Stimulated activated memory B cell treated with anti-CD40 and anti-IgM and Interleukin-4, amounts not matched to agents 10 μg/mL and 1 μg/mL and 100 μg/mL, for 72 hours (primary cell): Measurements from ENCODE around the gene CDH13.

Experiments used
- ATAC-seq: fragments of 150-1000 bp; cut with Tn5 transposase; 2 replicates; pipeline ENCODE4 v1.10.0; 2021
- H3K27ac Mint-ChIP-seq: one replicate; pipeline ENCODE4 v1.8.0; 2022; ENCODE audit warnings: mild to moderate bottlenecking, mixed read lengths
- H3K27me3 Mint-ChIP-seq: one replicate; pipeline ENCODE4 v1.8.0; 2022; ENCODE audit warnings: mixed read lengths
- H3K36me3 Mint-ChIP-seq: one replicate; pipeline ENCODE4 v1.8.0; 2022; ENCODE audit warnings: mixed read lengths
- H3K4me1 Mint-ChIP-seq: one replicate; pipeline ENCODE4 v1.8.0; 2022; ENCODE audit warnings: mixed read lengths
- H3K4me3 Mint-ChIP-seq: one replicate; pipeline ENCODE4 v1.8.0; 2022; ENCODE audit warnings: mild to moderate bottlenecking, moderate library complexity, mixed read lengths
- H3K9me3 Mint-ChIP-seq: one replicate; pipeline ENCODE4 v1.8.0; 2022; ENCODE audit warnings: mixed read lengths

Gene CDH13

GRCh38 chr16:82783933-82784572, 157.3 kb downstream of the CDH13 start:
- Mint-ChIP-seq H3K27ac (peak overlapping the region; percentile 67), H3K36me3 (no peaks in the 10 kb centered on the region)
- ATAC-seq, result peak; percentile 58

DNA sequence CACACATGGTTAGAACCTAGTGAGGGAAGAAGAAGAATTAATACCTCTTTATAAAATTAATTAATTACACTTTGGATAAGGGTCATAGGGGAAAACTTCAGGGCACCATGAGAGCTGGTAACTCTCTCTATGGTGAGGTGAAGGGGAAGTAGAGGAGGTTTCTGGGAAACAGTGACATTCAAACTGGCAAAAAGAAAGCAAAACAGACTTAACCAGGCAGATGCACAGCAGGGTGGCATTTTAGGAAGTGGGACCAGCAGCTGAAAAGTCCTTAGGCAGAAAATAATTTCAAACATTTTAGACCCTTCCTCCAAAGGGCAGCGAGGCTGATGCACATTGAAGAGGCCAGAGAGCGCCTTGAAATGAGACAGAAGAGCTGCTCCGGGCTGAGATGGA, 157.8 kb downstream of the CDH13 start:
- peak; percentile 71 for ATAC-seq
- H3K27ac Mint-ChIP-seq, result peak overlapping the region; percentile 67
- no peaks in the 10 kb centered on the region for H3K27me3 Mint-ChIP-seq
- H3K4me3 Mint-ChIP-seq, result no peak overlapping the region
- H3K36me3 Mint-ChIP-seq, result no peaks in the 10 kb centered on the region
- H3K4me1 Mint-ChIP-seq, result peaks cover 43% of the 10 kb centered on the region
- H3K9me3 Mint-ChIP-seq, result no peaks in the 10 kb centered on the region

More at GRCh38 chr16:82783933-82784572, 157.3 kb downstream of the CDH13 start:
- Mint-ChIP-seq H3K4me1 (peaks cover 43% of the 10 kb centered on the region), H3K9me3 (no peaks in the 10 kb centered on the region), H3K27me3 (no peaks in the 10 kb centered on the region), H3K4me3 (no peak overlapping the region)

GRCh38 chr16:82788225-82788624, 161.5 kb downstream of the CDH13 start:
- Mint-ChIP-seq H3K27ac (no peak overlapping the region), H3K36me3 (no peaks in the 10 kb centered on the region), H3K4me3 (no peak overlapping the region), H3K27me3 (no peaks in the 10 kb centered on the region), H3K4me1 (peaks cover 26% of the 10 kb centered on the region), H3K9me3 (no peaks in the 10 kb centered on the region)
- ATAC-seq, result no peak

DNA sequence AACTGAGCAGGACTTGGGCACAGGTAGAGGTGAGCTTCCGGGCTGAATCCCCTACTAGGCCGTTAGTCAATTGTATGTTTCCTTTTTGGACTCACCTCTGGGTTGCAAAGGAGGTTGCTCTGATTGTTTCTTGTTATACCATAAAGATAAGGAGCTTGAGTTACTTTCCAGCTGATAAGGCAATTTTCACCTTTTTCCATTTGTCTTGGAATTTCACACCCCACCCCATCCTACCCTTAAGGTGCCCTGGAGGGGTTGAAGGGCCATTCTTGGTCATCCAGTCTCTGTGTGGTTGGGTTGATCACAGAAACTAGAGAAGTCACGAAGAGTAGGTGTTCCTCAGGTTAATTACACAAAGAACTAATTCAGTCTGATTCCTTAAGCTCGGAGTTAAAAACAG, 162.2 kb downstream of the CDH13 start:
- H3K4me3 Mint-ChIP-seq, result no peak overlapping the region
- no peaks in the 10 kb centered on the region for H3K27me3 Mint-ChIP-seq
- H3K36me3 Mint-ChIP-seq, result no peaks in the 10 kb centered on the region
- H3K9me3 Mint-ChIP-seq, result no peaks in the 10 kb centered on the region
- no peak overlapping the region for H3K27ac Mint-ChIP-seq
- ATAC-seq, result no peak
- H3K4me1 Mint-ChIP-seq, result peaks cover 19% of the 10 kb centered on the region

GRCh38 chr16:82792693-82793092, 165.9 kb downstream of the CDH13 start:
- Mint-ChIP-seq H3K9me3 (no peaks in the 10 kb centered on the region), H3K36me3 (no peaks in the 10 kb centered on the region), H3K27me3 (no peaks in the 10 kb centered on the region), H3K27ac (no peak overlapping the region), H3K4me1 (no peaks in the 10 kb centered on the region), H3K4me3 (no peak overlapping the region)
- ATAC-seq, result no peak

GRCh38 chr16:82793528-82794245, 166.9 kb downstream of the CDH13 start:
- ATAC-seq, result no peak
- no peak overlapping the region for H3K27ac Mint-ChIP-seq
- no peaks in the 10 kb centered on the region for H3K27me3 Mint-ChIP-seq
- no peaks in the 10 kb centered on the region for H3K4me1 Mint-ChIP-seq
- no peaks in the 10 kb centered on the region for H3K36me3 Mint-ChIP-seq
- H3K9me3 Mint-ChIP-seq, result no peaks in the 10 kb centered on the region
- H3K4me3 Mint-ChIP-seq, result no peak overlapping the region

DNA sequence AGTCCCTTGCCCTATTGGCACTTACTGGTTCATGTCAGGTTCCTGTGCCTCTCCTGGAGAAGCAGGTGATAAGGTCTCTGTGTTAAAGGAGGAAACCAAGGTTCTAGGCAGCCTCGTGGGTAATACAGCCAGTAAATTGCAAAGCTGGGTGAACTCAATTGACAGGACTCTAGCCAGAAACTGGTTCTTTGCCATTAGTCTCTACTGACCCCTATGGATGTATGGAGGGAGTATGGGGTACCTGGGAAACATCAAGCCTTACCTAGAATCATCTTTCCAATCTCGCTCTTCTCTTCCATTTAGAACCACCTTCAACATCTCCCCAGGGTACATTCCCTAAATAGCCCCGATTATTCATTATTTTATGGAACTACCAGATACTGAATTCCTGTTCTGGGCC, 169.3 kb downstream of the CDH13 start:
- Mint-ChIP-seq H3K9me3 (no peaks in the 10 kb centered on the region), H3K4me3 (no peak overlapping the region), H3K27me3 (no peaks in the 10 kb centered on the region), H3K27ac (no peak overlapping the region), H3K36me3 (no peaks in the 10 kb centered on the region), H3K4me1 (peaks cover 2% of the 10 kb centered on the region)
- peak; percentile 43 for ATAC-seq

- Mint-ChIP-seq H3K4me1 (peaks cover 9% of the 10 kb centered on the region), H3K36me3 (no peaks in the 10 kb centered on the region), H3K4me3 (no peak overlapping the region), H3K9me3 (no peaks in the 10 kb centered on the region), H3K27me3 (no peaks in the 10 kb centered on the region), H3K27ac (no peak overlapping the region)
- ATAC-seq, result peak; percentile 70
Observed at GRCh38 chr16:82801361-82801760, 174.6 kb downstream of the CDH13 start.

DNA sequence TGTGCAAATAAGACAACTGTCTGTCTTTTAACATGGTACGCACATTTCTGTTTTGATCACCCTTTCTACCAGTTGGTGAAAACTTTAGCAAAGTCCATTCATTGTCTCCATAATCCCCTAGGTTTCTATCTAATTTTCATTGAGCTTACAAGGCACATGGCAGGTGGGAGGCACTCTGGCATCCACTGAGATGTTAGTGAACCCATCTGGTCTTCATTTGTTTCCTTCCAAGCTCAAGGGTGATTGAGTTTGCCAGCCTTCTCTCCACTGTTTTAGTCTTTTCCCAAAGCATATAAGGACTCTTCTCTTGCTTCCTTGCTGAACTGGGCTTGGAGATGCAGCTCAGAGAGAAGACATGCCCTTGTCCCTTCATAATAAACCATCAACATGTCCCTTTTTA, 179.1 kb downstream of the CDH13 start:
- Mint-ChIP-seq H3K9me3 (no peaks in the 10 kb centered on the region), H3K27me3 (no peaks in the 10 kb centered on the region), H3K27ac (no peak overlapping the region), H3K4me1 (peaks cover 9% of the 10 kb centered on the region), H3K4me3 (no peak overlapping the region), H3K36me3 (no peaks in the 10 kb centered on the region)
- ATAC-seq, result no peak

DNA sequence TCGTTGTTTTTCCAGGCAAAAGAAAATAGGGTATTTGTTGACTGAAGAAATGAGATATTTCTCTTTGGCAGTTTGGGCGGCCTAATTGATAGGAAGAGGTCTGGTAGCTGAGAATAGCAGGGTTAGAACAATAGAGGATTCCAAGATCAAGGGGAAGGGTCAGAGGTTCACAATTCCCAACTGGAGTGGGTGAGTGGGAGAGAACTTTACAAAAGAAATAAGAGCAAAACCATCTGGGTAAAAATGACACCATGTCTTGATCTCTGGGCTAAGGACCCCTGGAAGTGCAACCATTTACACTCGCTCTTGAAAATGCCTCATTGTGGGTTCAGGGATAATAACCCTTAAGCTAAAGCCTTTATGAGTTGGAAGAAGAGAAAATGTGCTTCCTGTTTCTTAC, 180.5 kb downstream of the CDH13 start:
- no peaks in the 10 kb centered on the region for H3K36me3 Mint-ChIP-seq

DNA sequence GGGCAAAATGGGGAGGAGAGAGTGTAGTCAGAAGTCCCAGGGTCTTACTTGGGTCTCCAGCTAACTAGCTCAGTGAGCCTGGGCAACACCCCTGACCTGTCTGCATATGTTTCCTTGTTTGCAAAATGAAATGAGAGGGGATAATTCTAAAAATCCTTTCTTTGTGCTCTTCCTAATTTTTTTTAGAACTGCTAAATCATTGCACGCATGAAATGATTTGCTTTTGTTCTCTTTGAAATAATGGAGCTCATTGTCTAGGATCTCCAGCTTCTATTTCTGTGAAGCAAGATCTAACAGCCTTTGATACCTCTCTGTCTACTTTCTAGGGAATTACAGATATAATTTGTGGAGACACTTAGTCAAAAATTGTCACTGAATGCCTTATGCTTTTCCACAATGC, 181.3 kb downstream of the CDH13 start:
- Mint-ChIP-seq H3K36me3 (no peaks in the 10 kb centered on the region), H3K27me3 (no peaks in the 10 kb centered on the region), H3K4me1 (no peaks in the 10 kb centered on the region), H3K9me3 (no peaks in the 10 kb centered on the region), H3K27ac (no peak overlapping the region), H3K4me3 (no peak overlapping the region)
- ATAC-seq, result no peak

More for the DNA sequence above, 180.5 kb downstream of the CDH13 start:
- no peak overlapping the region for H3K27ac Mint-ChIP-seq
- no peaks in the 10 kb centered on the region for H3K27me3 Mint-ChIP-seq
- no peak for ATAC-seq
- no peaks in the 10 kb centered on the region for H3K9me3 Mint-ChIP-seq
- H3K4me3 Mint-ChIP-seq, result no peak overlapping the region
- no peaks in the 10 kb centered on the region for H3K4me1 Mint-ChIP-seq

DNA sequence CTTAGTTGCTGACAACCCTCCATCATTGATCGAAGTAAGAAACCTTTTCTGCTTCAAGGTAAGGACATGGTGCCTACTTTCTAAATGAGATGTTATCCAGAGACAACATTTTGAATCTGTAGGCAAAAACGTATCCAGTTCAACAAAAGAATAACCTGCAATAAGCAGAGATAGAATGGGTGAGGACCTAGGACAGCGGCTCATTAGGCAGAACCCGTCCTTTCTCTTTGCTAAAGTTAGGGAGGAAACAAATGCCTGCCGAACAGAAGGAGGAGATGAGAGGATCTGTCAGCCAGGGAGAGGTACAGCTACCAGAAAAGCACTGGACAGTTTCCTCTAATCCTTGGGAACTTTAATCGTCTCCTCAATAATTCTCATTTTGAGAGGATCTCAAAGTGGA, 183.3 kb downstream of the CDH13 start:
- H3K9me3 Mint-ChIP-seq, result no peaks in the 10 kb centered on the region
- no peak overlapping the region for H3K27ac Mint-ChIP-seq
- H3K4me1 Mint-ChIP-seq, result no peaks in the 10 kb centered on the region
- ATAC-seq, result no peak
- no peaks in the 10 kb centered on the region for H3K36me3 Mint-ChIP-seq
- H3K27me3 Mint-ChIP-seq, result no peaks in the 10 kb centered on the region
- no peak overlapping the region for H3K4me3 Mint-ChIP-seq

DNA sequence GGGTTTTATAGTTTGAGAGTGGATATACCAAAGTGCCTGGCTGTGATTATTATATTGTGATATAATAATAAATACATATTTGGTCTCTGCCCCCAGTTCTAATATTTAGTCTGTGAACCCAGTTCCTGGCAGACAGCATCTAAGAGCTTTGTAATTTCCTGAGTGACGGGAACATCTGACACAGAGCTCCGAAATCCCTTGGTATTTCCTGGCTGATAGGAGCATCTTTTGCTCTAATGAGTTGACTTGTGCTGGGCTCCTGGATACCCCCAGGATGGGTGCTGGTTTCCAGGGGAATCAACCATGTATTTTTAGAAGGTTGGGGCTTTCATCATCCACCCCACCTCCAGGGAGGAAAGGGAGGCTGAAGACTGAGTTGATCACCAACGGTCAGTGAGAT, 187.3 kb downstream of the CDH13 start:
- no peaks in the 10 kb centered on the region for H3K36me3 Mint-ChIP-seq
- no peak overlapping the region for H3K27ac Mint-ChIP-seq
- ATAC-seq, result no peak
- H3K4me1 Mint-ChIP-seq, result no peaks in the 10 kb centered on the region
- no peak overlapping the region for H3K4me3 Mint-ChIP-seq
- H3K27me3 Mint-ChIP-seq, result peaks cover 8% of the 10 kb centered on the region
- no peaks in the 10 kb centered on the region for H3K9me3 Mint-ChIP-seq

DNA sequence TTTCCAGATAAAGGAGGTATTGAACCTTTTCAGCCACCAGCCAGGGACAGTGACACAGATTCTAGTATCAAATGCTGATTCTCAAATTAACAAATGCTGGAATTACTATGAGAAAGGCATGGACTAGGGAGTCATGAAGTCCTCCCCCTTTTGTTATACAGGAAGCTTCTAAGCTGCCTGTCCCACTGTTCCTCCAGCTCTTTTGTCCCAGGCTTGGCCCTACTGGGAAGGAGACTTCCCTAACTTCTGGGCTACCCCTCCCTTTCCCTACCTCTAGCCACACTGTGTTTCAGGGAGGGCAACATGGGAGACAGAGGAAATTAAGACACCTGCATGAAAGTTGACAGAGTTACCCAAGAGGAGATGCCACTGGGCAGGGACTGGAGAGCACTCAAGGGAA, 192.5 kb downstream of the CDH13 start:
- H3K4me3 Mint-ChIP-seq, result no peak overlapping the region
- H3K36me3 Mint-ChIP-seq, result no peaks in the 10 kb centered on the region
- peaks cover 8% of the 10 kb centered on the region for H3K27me3 Mint-ChIP-seq
- H3K27ac Mint-ChIP-seq, result no peak overlapping the region
- H3K9me3 Mint-ChIP-seq, result no peaks in the 10 kb centered on the region
- ATAC-seq, result no peak
- H3K4me1 Mint-ChIP-seq, result no peaks in the 10 kb centered on the region

DNA sequence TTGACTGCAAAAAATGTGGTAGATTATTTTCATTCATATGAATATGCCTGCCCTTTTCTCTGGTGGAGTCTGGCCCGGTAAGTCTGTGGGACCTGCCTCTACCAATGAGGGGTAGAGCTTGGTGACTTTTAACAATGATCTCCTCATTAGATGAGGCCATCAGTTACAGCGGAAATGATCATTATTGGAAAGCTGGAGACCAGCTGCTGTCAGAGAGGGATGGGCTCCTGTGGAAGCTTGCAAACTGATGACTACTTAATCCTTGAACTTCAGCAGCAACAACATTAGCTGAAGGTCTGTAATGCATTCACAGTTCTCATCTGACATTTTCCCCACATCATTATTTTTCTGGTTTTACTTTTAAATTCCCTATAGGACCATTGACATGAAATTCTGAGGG, 194.1 kb downstream of the CDH13 start:
- no peak for ATAC-seq
- no peaks in the 10 kb centered on the region for H3K36me3 Mint-ChIP-seq
- H3K27ac Mint-ChIP-seq, result no peak overlapping the region
- no peaks in the 10 kb centered on the region for H3K4me1 Mint-ChIP-seq
- no peak overlapping the region for H3K4me3 Mint-ChIP-seq
- H3K9me3 Mint-ChIP-seq, result peaks cover 2% of the 10 kb centered on the region
- peaks cover 8% of the 10 kb centered on the region for H3K27me3 Mint-ChIP-seq

GRCh38 chr16:82824408-82824807, 197.6 kb downstream of the CDH13 start:
- no peak for ATAC-seq
- H3K36me3 Mint-ChIP-seq, result no peaks in the 10 kb centered on the region
- no peaks in the 10 kb centered on the region for H3K4me1 Mint-ChIP-seq
- H3K4me3 Mint-ChIP-seq, result no peak overlapping the region
- no peak overlapping the region for H3K27ac Mint-ChIP-seq
- no peaks in the 10 kb centered on the region for H3K27me3 Mint-ChIP-seq
- peaks cover 2% of the 10 kb centered on the region for H3K9me3 Mint-ChIP-seq
